ENCODE results near the gene TACR2.

DNA sequence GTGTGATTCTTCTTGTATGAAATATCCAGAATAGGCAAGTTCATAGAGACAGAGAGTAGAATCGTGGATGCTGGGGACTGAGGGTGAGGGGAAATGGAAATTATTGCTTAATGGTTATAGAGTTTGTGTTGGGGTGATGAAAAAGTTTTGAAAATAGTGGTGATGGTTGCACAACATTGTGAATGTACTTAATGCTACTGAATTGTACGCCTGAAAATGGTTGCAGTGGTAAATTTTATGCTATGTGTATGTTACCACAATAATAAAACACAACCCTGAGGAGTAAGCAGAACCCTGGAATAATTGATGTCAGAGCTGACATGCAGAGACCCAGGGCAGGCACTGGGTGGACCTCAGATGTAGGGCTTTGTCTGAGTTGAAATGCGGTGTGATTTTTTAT, 57.6 kb downstream of the TACR2 start:
- TF ChIP-seq CTCF (IDR thresholded peaks at IDR 0.05; ENCODE audit: extremely low read depth in 1 of 2, insufficient read depth in 1 of 2, low read depth in 1 of 2, low read length in 2 of 2): no peak
- TF ChIP-seq POLR2AphosphoS5 (IDR thresholded peaks at IDR 0.05; ENCODE audit: insufficient read depth, low read depth, low read length): no peak
- no peak for TF ChIP-seq FOS (IDR thresholded peaks at IDR 0.05; ENCODE audit: borderline replicate concordance, insufficient read depth, low read length)
- no peak for TF ChIP-seq EZH2 (IDR thresholded peaks at IDR 0.05; ENCODE audit: borderline replicate concordance, low read depth, low read length, severe bottlenecking)
- TF ChIP-seq, protein P1, sequence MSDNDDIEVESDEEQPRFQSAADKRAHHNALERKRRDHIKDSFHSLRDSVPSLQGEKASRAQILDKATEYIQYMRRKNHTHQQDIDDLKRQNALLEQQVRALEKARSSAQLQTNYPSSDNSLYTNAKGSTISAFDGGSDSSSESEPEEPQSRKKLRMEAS (IDR thresholded peaks at IDR 0.05; ENCODE audit: insufficient read depth, insufficient read length): no peak
- TF ChIP-seq GATA2 (IDR thresholded peaks at IDR 0.05; ENCODE audit: insufficient read depth, insufficient read length, low read depth, low read length): no peak
- TF ChIP-seq POLR2A (IDR thresholded peaks at IDR 0.05; ENCODE audit: low read depth, low read length): no peak

Measured in endothelial cell of umbilical vein (primary cell).